Activated CD8-positive, alpha-beta memory T cell treated with anti-CD3 and anti-CD28 coated beads for 48 hours (primary cell): ENCODE measurements around the gene KCND2.

Experiments
- DNase-seq, 3 experiments: peaks; one replicate each; pipeline ENCODE4 v3.0.0-alpha.2; 2020; ENCODE audit warnings: low read depth in 2 of 3, low spot score in 2 of 3

The KCND2 gene

GRCh38 chr7:120307991-120308545 lies 35.1 kb downstream of the KCND2 start:
- no peak for DNase-seq

- no peak for DNase-seq
These were observed 38.2 kb downstream of the KCND2 start for GRCh38 chr7:120311028-120311788.

DNA sequence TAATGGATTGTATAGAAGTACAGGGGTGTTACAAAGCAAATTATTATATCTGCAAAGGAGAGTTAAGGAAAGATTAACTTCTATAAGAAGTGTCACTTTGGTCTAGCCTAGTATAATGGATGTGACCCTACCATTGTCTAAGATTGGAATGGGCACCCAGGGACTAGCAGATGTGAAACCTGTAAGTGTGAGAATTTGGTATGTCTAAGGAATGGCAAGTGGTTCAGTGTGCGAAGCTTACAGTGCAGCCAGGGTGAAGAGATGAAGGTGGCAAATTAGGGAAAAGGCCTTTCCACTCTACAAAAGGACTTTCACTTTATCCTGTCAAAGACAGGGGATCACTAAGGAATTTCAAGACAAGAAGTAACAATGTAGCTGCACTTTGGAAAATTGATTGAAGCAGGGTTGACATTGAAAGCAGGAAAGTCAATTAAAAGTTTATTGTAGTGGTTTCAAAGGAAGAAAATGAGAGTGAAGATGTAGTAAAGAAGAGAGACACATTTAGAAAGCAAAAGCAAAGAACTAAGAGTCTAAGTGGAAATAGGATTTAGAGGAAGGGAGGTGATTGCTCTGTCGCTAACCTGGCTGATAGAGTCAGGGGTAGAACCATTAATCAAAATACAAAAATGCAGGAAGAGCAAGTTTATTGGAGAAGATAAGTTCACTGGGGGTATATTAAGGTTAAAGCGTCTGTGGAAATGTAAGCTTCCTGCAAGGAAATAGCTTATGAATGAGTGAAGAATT lies 47.4 kb downstream of the KCND2 start:
- no peak for DNase-seq

DNA sequence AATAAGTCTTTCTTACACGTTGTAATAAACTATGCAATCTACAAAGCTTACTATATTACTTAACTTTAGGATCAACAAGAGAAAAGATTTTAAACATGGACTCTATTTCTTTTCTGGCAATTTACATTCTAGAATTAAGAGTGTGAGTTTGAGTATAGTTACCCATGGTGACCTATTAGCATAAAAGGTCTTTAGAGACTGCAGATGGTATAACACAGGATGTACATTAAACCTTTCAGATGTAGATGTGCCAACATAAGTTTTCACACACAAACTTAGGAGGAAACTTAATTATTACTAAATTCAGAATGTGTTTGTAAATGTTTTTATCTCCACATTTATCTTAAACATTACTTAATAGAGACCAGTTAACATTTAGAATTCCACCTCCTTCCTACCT lies 54.1 kb downstream of the KCND2 start:
- DNase-seq: no peak

DNA sequence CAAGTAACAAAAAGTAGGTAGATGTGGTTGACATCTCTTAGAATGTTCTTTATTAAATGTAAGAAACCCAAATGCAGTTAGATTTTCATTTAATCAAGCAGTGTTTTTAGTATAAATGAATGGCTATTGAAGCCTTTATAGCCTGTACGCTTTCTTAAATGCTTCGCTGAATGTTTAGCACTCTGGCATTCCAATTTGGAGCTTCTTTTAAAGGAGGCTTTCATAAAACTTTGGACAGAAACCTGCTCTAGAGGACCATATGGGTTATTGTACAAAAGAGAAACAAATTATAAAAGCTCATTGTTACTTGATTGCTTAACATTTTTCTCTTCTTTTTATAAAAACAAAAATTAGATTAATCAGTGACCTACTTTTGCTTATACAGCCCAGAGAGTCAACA lies 59.5 kb downstream of the KCND2 start:
- no peak for DNase-seq

DNA sequence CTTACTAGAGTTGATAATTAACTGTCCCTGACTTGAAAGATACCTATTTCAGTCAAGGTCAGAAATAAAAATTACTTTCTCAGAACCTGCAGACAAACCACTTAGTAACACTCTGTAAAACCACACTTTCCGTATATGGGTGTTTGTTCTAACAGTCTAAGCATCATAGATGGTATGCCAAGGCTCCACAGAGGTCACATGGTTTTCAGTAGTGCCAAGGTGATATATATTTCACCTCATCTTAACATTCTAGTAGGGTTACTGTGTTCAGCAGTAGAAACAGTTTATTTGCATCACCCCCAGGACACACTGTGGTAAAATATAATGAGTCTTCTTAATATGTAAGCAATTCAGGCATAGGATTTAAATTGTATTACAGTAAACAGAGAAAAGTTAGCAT lies 61.5 kb downstream of the KCND2 start:
- no peak for DNase-seq

- no peak for DNase-seq
These were observed 64.4 kb downstream of the KCND2 start for GRCh38 chr7:120337308-120337907.

GRCh38 chr7:120344276-120344675 lies 71.3 kb downstream of the KCND2 start:
- no peak for DNase-seq

DNA sequence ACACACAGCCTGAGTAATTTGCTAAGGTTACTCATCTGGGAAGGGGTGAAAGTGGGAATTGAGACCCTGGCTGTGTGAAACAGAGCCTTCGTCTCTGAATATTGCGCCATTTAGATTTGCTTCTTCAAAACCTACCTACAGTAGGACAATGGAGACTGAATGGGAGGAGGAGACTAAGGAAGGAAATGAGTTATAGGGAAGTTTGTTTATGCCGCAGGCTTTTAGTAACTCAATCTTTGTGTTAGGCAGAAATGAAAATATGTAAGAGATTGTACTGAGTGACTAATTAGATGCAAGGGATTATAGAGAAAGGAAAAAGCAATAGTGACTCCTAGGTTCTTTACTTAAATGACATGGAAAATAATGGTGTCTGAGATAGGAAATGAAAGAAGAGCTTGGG lies 80.2 kb downstream of the KCND2 start:
- DNase-seq: no peak

DNA sequence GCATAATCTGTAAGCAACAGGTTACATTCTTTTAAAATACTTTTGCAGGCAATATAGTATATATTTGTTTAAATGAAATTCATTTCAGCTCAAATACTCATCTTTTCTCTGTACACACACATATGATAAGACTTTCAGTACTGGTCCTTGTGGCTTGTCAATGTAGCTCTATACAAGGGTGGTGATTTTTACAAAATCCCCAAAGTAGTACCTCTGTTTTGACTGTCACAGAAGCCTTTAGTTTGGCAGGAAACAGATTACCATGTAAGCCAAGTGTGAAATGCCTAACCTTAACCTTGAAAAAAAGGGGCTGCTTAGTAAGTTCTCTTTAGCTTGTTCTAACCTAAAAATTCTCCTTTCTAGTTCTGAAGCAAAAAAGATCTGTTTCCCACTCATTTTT lies 87.9 kb downstream of the KCND2 start:
- no peak for DNase-seq

- DNase-seq: no peak
These were observed 90.4 kb downstream of the KCND2 start for GRCh38 chr7:120363414-120363813.

GRCh38 chr7:120370954-120371353 lies 98.0 kb downstream of the KCND2 start:
- DNase-seq: no peak

DNA sequence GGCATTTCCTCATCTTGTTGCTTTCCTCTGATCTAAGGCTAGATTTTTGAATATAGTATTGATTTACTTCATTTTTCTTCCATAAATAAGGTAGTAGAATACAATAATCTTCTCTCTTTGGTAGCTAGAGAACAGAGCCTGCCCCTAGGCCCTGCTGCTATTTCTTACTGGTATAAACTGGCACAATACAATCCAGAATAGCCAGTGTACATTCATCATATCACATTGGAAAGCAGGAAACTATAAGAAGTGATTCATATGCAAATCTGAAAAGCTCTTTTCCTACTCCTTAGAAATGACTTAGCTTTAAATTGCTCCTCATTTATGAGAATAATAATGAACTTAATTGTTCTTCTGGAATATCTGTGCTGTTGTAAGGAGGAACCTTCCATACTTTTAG lies 100.2 kb downstream of the KCND2 start:
- DNase-seq: no peak

DNA sequence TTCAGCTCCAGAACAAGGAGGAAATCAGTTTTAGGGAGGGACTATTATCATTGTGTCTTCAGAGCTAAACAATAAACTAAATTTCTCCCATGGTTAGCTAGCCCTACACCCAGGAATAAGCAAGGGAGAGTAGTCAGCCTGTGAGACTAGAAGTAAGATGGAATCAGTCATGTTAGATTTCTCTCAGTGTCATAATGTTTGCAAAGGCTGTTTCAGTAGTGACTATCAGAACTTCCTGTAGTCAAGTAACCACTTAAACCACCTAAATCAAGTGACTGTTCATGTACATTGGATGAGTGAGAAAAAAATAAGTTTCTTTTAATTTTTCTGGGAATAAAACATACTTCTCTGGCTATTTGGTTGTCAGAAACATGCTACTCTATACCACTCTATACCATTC lies 121.6 kb downstream of the KCND2 start:
- no peak for DNase-seq

DNA sequence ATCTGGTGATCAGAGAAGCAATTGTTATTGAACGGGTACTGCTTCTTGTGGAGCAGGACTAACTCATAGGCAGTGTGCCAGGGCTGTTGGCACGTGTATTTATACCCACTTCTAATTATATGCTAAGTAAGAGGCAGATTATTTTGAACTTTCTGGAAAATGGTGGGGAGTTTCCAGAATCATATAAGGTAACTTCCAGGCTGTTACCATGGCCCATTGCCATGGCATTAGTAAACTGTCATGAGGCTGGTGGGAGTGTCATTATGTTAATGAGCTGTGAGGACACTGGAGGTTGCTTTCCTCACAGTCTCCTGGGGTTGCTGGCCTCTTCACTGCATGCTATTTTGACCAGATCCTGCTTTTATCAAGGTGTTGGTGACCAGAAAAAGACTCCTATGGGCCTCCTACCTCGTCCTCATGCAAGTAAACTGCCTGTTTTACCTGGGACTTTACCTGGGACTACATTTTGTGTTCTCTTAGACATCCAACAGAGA lies 122.6 kb downstream of the KCND2 start:
- DNase-seq: no peak

DNA sequence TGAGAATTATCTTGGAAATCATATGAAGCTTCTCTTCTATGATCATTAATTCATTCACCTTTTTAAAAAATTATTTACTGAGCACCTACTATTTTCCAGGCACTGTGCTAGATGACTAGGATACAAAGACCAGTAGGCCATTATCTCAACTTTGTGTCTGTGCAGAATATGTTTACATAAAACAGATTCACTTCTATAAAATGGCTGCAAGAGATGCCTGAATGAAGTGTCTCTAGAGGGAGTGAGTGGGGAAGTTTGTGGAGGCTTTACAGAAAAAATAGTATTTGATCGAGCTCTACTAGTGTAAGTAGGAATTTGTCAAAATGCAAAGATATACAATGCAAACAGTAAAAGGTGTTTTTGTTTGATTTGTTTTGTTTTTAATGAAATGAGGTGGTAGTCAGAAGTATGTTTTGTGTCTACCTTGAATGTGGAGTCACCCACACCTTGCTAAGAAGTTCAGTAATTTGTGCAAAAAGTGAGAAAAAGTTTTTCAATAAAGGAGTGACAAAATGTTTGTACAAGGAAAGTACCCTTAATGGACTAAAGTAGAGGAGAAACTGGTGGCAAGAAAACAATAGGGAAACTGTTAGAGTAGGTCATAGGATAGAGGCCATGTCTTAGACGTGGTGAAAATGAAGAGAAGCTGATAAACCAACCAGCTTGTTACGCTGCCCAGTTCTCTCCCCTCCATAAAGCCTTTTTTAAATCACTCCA lies 125.5 kb downstream of the KCND2 start:
- no peak for DNase-seq

GRCh38 chr7:120400806-120401455 lies 128.0 kb downstream of the KCND2 start:
- DNase-seq: no peak

DNA sequence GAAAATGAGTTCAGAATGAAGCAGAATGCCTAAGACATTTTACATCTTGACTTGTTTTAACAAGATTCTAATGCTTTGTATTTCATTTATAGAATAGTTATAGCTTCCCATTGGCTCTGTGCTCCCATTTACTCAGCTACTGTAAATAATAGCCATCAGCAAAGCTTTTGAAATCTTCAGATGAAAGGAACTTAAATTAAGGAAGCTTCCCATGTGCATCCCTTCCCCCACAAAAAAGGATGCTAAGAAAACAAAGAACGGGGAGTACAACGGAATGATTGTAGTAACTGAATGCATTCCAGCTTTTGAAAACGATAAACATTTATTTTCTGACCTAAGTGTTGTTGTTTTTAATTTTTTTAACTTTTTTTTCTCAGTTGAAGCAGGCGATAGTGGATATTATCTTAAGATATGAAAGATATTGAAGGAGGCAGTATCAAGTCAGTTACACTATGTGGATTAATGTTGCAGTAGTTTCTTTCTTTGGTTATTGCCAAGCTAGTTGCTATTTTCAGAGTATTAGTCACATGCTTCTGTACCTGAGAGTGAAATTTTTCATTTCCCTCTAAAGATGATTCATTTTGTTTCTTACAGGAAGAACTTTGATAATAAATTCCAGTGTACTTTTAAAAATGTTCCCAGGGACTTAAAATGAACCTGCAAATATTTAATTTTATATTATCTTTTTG lies 129.2 kb downstream of the KCND2 start:
- no peak for DNase-seq

GRCh38 chr7:120402801-120403200 lies 129.8 kb downstream of the KCND2 start:
- DNase-seq: no peak

- DNase-seq: no peak
These were observed 131.1 kb downstream of the KCND2 start for GRCh38 chr7:120404042-120404441.
